LNCaP clone FGC (cell line): ENCODE results near the gene GP2.

ENCODE experiments used
- DNase-seq: peaks from one replicate; pipeline ENCODE4 v3.0.0-alpha.2; 2011; ENCODE audit warnings: low read depth
- H3K4me3 ChIP-seq: 2 replicates; pipeline ENCODE4 v1.5.1; 2011; ENCODE audit warnings: mild to moderate bottlenecking, low read depth, low read length, control low read depth
- TF ChIP-seq, protein P1 (sequence below): IDR thresholded peaks from 2 replicates; pipeline ENCODE4 v1.5.1; 2012; ENCODE audit warnings: mild to moderate bottlenecking; ENCODE audit not compliant: control insufficient read depth, insufficient read depth; ENCODE audit errors: extremely low read depth

The GP2 gene

GRCh38 chr16:20344611-20345010, 17.3 kb upstream of the GP2 start:
- no peak for DNase-seq
- no peak overlapping the region for H3K4me3 ChIP-seq
- TF ChIP-seq, protein P1, sequence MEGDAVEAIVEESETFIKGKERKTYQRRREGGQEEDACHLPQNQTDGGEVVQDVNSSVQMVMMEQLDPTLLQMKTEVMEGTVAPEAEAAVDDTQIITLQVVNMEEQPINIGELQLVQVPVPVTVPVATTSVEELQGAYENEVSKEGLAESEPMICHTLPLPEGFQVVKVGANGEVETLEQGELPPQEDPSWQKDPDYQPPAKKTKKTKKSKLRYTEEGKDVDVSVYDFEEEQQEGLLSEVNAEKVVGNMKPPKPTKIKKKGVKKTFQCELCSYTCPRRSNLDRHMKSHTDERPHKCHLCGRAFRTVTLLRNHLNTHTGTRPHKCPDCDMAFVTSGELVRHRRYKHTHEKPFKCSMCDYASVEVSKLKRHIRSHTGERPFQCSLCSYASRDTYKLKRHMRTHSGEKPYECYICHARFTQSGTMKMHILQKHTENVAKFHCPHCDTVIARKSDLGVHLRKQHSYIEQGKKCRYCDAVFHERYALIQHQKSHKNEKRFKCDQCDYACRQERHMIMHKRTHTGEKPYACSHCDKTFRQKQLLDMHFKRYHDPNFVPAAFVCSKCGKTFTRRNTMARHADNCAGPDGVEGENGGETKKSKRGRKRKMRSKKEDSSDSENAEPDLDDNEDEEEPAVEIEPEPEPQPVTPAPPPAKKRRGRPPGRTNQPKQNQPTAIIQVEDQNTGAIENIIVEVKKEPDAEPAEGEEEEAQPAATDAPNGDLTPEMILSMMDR: no peak

DNA sequence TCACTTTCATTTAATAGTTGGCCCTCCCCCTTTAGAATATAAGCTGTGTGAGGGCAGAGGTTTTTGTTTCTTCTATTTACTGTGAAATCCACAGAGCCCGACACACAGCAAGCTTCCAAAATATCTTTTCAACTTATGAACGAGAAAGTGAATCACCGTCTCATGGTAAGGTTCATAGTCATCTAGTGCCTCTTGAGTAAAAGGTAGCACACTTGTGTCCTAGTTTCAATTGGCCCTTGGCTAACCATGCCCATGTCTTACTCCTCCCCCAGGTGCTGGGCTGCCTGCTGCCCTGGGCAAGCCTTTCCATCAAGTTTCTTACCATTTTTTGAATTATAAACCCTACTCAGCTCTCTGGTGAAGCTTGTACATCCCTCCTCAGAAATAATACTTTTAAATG, 12.4 kb upstream of the GP2 start:
- TF ChIP-seq, protein P1: no peak
- H3K4me3 ChIP-seq: no peak overlapping the region

GRCh38 chr16:20336955-20337354, 9.6 kb upstream of the GP2 start:
- H3K4me3 ChIP-seq: no peak overlapping the region
- TF ChIP-seq, protein P1: no peak
- DNase-seq: no peak

More for the DNA sequence above, 12.4 kb upstream of the GP2 start:
- DNase-seq: no peak

- DNase-seq: no peak
- no peak overlapping the region for H3K4me3 ChIP-seq
- TF ChIP-seq, protein P1: no peak
Observed at GRCh38 chr16:20334396-20334795, 7.1 kb upstream of the GP2 start.

- no peak for DNase-seq
- H3K4me3 ChIP-seq: no peak overlapping the region
- TF ChIP-seq, protein P1: no peak
Observed at GRCh38 chr16:20333120-20333519, 5.8 kb upstream of the GP2 start.

DNA sequence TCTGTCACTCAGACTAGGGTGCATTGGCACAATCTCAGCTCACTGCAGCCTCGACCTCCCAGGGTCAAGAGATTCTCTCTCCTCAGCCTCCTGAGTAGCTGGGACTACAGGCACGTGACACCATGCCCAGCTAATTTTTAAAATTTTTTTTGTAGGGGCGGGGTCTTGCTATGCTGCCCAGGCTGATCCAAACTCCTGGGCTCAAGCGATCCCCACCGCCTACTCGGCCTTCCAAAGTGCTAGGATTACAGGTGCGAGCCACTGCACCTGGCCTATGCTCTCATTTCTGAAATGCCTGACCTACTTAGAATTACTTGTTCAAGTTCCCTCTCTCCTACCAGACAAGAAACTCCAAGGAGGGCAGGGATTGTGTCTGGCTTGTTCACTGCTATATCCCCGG, 5.1 kb upstream of the GP2 start:
- no peak overlapping the region for H3K4me3 ChIP-seq
- no peak for DNase-seq
- TF ChIP-seq, protein P1: no peak

GRCh38 chr16:20331635-20332034, 4.3 kb upstream of the GP2 start:
- no peak for DNase-seq
- TF ChIP-seq, protein P1: no peak

More at GRCh38 chr16:20331635-20332034, 4.3 kb upstream of the GP2 start:
- no peak overlapping the region for H3K4me3 ChIP-seq
